HEK293T (cell line): Measurements from ENCODE around the gene PRR4.

Experiments
- CTCF ChIA-PET: fragments of 350-600 bp; formaldehyde crosslinking; extraction: SDS; loops from one replicate; lab custom pipeline; 2021; ENCODE audit warnings: antibody characterized with exemption, inconsistent platforms; lab: Yijun Ruan, JAX
- POLR2A ChIA-PET: fragments of 350-600 bp; formaldehyde crosslinking; extraction: SDS; loops from one replicate; lab custom pipeline; 2020; ENCODE audit warnings: antibody characterized with exemption, inconsistent platforms; lab: Yijun Ruan, JAX
- DNase-seq: peaks from one replicate; pipeline ENCODE4 v3.0.0; 2012; ENCODE audit warnings: mixed read lengths; ENCODE audit errors: extremely low spot score
- ARNT ChIP-seq: fragments of 450-650 bp; IDR thresholded peaks from 2 replicates; pipeline ENCODE4 v1.6.1; 2017; ENCODE audit warnings: mild to moderate bottlenecking
- BHLHE40 ChIP-seq: fragments of 450-650 bp; IDR thresholded peaks from 2 replicates; pipeline ENCODE4 v1.6.1; 2016; ENCODE audit warnings: mild to moderate bottlenecking, moderate library complexity, borderline replicate concordance
- CTBP1 ChIP-seq: fragments of 450-650 bp; IDR thresholded peaks from 2 replicates; pipeline ENCODE4 v1.6.1; 2016; ENCODE audit warnings: borderline replicate concordance
- ELF4 ChIP-seq: fragments of 450-650 bp; IDR thresholded peaks from 2 replicates; pipeline ENCODE4 v1.6.1; 2017; ENCODE audit warnings: antibody characterized with exemption
- FOXA1 ChIP-seq: fragments of 450-650 bp; IDR thresholded peaks from 2 replicates; pipeline ENCODE4 v1.6.1; 2016; ENCODE audit warnings: mild to moderate bottlenecking
- FOXK2 ChIP-seq: fragments of 450-650 bp; IDR thresholded peaks from 2 replicates; pipeline ENCODE4 v1.6.1; 2016; ENCODE audit warnings: mild to moderate bottlenecking
- FOXM1 ChIP-seq: fragments of 450-650 bp; IDR thresholded peaks from 2 replicates; pipeline ENCODE4 v1.6.1; 2017; ENCODE audit warnings: mild to moderate bottlenecking, borderline replicate concordance
- HDGF ChIP-seq: fragments of 450-650 bp; IDR thresholded peaks from 2 replicates; pipeline ENCODE4 v1.6.1; 2017; ENCODE audit warnings: antibody characterized with exemption, borderline replicate concordance
- L3MBTL2 ChIP-seq: fragments of 450-650 bp; conservative IDR thresholded peaks from 2 replicates; pipeline ENCODE4 v1.6.1; 2016; ENCODE audit warnings: mild to moderate bottlenecking
- LEF1 ChIP-seq: fragments of 450-650 bp; IDR thresholded peaks from 2 replicates; pipeline ENCODE4 v1.6.1; 2017; ENCODE audit warnings: mild to moderate bottlenecking, borderline replicate concordance
- NFRKB ChIP-seq: fragments of 450-650 bp; IDR thresholded peaks from 2 replicates; pipeline ENCODE4 v1.6.1; 2016; ENCODE audit warnings: mild to moderate bottlenecking, moderate library complexity
- SP1 ChIP-seq: fragments of 450-650 bp; IDR thresholded peaks from 2 replicates; pipeline ENCODE4 v1.6.1; 2017
- SUZ12 ChIP-seq: fragments of 450-650 bp; IDR thresholded peaks from 2 replicates; pipeline ENCODE4 v1.6.1; 2016; ENCODE audit warnings: mild to moderate bottlenecking
- TARDBP ChIP-seq: fragments of 450-650 bp; IDR thresholded peaks from 2 replicates; pipeline ENCODE4 v1.6.1; 2016
- ZNF384 ChIP-seq: fragments of 450-650 bp; IDR thresholded peaks from 2 replicates; pipeline ENCODE4 v1.6.1; 2016
- TF ChIP-seq, protein P1 (sequence below): fragments of 450-650 bp; IDR thresholded peaks from 2 replicates; pipeline ENCODE4 v1.6.1; 2016

PRR4 gene

DNA sequence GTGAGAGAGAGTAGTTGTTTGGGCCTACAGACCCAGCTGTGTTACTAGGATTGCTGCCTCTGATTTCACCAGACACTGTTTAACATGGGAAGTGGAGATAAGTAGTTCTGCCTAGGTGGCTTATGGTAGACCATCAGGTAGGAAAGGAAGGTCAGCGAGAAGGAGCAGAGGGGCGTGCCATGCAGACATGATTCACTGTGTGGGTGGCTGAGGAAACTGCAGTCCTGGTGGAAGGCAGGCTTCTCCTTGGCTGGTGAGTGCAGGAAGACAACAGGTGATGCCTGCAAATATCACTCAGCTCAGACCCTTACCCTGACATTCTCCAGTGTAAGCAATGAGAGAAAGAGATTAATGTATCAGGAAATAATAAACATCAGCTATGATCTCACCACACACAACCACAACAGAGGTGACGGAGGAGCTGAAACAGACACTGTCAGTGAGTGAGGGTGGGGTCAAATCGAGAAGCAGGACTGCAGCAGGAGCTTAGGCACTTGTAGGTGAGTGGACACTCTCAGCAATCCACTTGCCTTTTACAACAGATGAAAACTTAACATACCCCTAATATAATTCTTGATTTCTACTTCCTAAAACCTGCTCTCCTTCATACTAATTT lies 2.1 kb upstream of the PRR4 start:
- POLR2A ChIA-PET: no interaction called here

GRCh38 chr12:10847744-10848143 lies 1.5 kb downstream of the PRR4 start:
- ChIA-PET POLR2A (no interaction called here), CTCF (no interaction called here)
- DNase-seq: no peak
- TF ChIP-seq HDGF: no peak
- no peak for TF ChIP-seq ELF4
- no peak for TF ChIP-seq FOXA1
- TF ChIP-seq BHLHE40: no peak
- TF ChIP-seq ZNF384: no peak
- no peak for TF ChIP-seq L3MBTL2
- no peak for TF ChIP-seq ARNT
- no peak for TF ChIP-seq SP1
- no peak for TF ChIP-seq TARDBP
- no peak for TF ChIP-seq SUZ12
- TF ChIP-seq, protein P1, sequence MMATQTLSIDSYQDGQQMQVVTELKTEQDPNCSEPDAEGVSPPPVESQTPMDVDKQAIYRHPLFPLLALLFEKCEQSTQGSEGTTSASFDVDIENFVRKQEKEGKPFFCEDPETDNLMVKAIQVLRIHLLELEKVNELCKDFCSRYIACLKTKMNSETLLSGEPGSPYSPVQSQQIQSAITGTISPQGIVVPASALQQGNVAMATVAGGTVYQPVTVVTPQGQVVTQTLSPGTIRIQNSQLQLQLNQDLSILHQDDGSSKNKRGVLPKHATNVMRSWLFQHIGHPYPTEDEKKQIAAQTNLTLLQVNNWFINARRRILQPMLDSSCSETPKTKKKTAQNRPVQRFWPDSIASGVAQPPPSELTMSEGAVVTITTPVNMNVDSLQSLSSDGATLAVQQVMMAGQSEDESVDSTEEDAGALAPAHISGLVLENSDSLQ: no peak
- no peak for TF ChIP-seq LEF1
- TF ChIP-seq FOXK2: no peak
- TF ChIP-seq NFRKB: no peak
- no peak for TF ChIP-seq CTBP1
- no peak for TF ChIP-seq FOXM1

More for the DNA sequence above, 2.1 kb upstream of the PRR4 start:
- TF ChIP-seq SP1: no peak
- no peak for TF ChIP-seq ZNF384
- TF ChIP-seq L3MBTL2: no peak
- no peak for TF ChIP-seq NFRKB
- TF ChIP-seq BHLHE40: no peak
- TF ChIP-seq, protein P1: no peak
- TF ChIP-seq ARNT: no peak
- no peak for TF ChIP-seq SUZ12
- TF ChIP-seq FOXK2: no peak
- TF ChIP-seq FOXM1: no peak
- TF ChIP-seq CTBP1: no peak
- TF ChIP-seq TARDBP: no peak
- TF ChIP-seq HDGF: no peak
- TF ChIP-seq FOXA1: no peak
- TF ChIP-seq ELF4: no peak
- no peak for DNase-seq
- CTCF ChIA-PET: no interaction called here

GRCh38 chr12:10842862-10843261 lies 6.4 kb downstream of the PRR4 start:
- TF ChIP-seq FOXA1 (no peak), ZNF384 (no peak), TARDBP (no peak), SP1 (no peak), CTBP1 (no peak), SUZ12 (no peak), NFRKB (no peak), ELF4 (no peak), HDGF (no peak), FOXK2 (no peak)
- TF ChIP-seq, protein P1: no peak
- DNase-seq: no peak
- ChIA-PET POLR2A (no interaction called here), CTCF (no interaction called here)

DNA sequence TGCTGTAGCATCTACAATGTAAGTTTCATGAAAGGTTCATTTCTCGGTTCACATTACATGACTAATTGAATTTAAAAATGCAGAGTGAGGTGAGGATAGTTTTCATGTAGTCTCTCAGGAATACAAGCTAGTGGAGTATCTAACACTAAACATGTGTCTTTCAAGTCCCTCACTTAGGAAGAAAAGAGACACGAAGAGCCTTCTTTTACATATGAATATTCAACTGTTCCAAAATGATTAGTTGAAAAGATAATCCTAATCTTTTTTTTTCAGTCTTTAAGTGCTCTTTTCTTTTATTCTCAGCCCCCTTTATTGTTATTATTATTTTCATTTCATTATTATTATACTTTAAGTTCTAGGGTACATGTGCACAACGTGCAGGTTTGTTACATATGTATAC lies 10.8 kb downstream of the PRR4 start:
- CTCF ChIA-PET: interaction anchor here (0.6 kb wide), 1 partner anchor 14 kb away, joined by 3 read pairs; no protein-coding TSS in a partner anchor
- TF ChIP-seq CTBP1: no peak
- TF ChIP-seq, protein P1: no peak
- TF ChIP-seq LEF1: no peak
- TF ChIP-seq BHLHE40: no peak
- no peak for TF ChIP-seq SUZ12
- no peak for TF ChIP-seq NFRKB
- no peak for TF ChIP-seq ELF4
- TF ChIP-seq ZNF384: no peak
- TF ChIP-seq SP1: no peak
- POLR2A ChIA-PET: no interaction called here
- no peak for DNase-seq

GRCh38 chr12:10829994-10830393 lies 19.3 kb downstream of the PRR4 start:
- TF ChIP-seq ARNT (no peak), TARDBP (no peak), ELF4 (no peak), NFRKB (no peak), SP1 (no peak), ZNF384 (no peak), FOXK2 (no peak), CTBP1 (no peak), FOXA1 (no peak), SUZ12 (no peak), L3MBTL2 (no peak), BHLHE40 (no peak), LEF1 (no peak), FOXM1 (no peak), HDGF (no peak)
- TF ChIP-seq, protein P1: no peak
- POLR2A ChIA-PET: no interaction called here
- DNase-seq: no peak
- CTCF ChIA-PET: no interaction called here
